ENCODE data around the gene OR6C76. TPM values are rescaled to one million over a fixed set of nuclear protein-coding genes. Genes with fewer than 3 reads are reported as not detected.
"Not testable (repeated sequence)": the region's sequence is repeated elsewhere in the genome, so short reads cannot be mapped to it uniquely, and the experiment has no call there.

Gene OR6C76
- not detected in 2 replicates for total RNA-seq (2014; rRNA removed; shearing (Covaris generic))

GRCh38 chr12:55425954-55426353 lies at the start of gene OR6C76:
TSS of gene OR6C76 (plus strand) at chr12:55426254. CDS start at chr12:55426254, 0 bp downstream.
- no peak for DNase-seq (ENCODE audit: low read depth)

- DNase-seq (ENCODE audit: low read depth): no peak
These were observed 40.2 kb upstream of the OR6C76 start for GRCh38 chr12:55385891-55386290.

- DNase-seq (ENCODE audit: low read depth): no peak
These were observed 33.8 kb upstream of the OR6C76 start for GRCh38 chr12:55392032-55392795.

GRCh38 chr12:55396326-55396725 lies 29.7 kb upstream of the OR6C76 start:
- DNase-seq (ENCODE audit: low read depth): no peak

- DNase-seq (ENCODE audit: low read depth): no peak
These were observed 25.8 kb upstream of the OR6C76 start, which contains the start of gene OR6C65 for GRCh38 chr12:55400229-55400628. TSS of gene OR6C65 (plus strand) at chr12:55400529. CDS start at chr12:55400529, 0 bp downstream.

- DNase-seq (ENCODE audit: low read depth): no peak
These were observed 18.2 kb upstream of the OR6C76 start for GRCh38 chr12:55407866-55408265.

GRCh38 chr12:55409133-55409532 lies 16.9 kb upstream of the OR6C76 start:
- DNase-seq (ENCODE audit: low read depth): not testable (repeated sequence)

- DNase-seq (ENCODE audit: low read depth): not testable (repeated sequence)
These were observed 13.9 kb upstream of the OR6C76 start for GRCh38 chr12:55412138-55412537.

GRCh38 chr12:55413498-55414388 lies 12.3 kb upstream of the OR6C76 start:
- DNase-seq (ENCODE audit: low read depth): not testable (repeated sequence)

- DNase-seq (ENCODE audit: low read depth): not testable (repeated sequence)
These were observed 11.6 kb upstream of the OR6C76 start for GRCh38 chr12:55414396-55414823.

- DNase-seq (ENCODE audit: low read depth): not testable (repeated sequence)
These were observed 11.2 kb upstream of the OR6C76 start for GRCh38 chr12:55414889-55415288.

- DNase-seq (ENCODE audit: low read depth): no peak
These were observed 9.1 kb upstream of the OR6C76 start for GRCh38 chr12:55416961-55417360.

- no peak for DNase-seq (ENCODE audit: low read depth)
These were observed 5.6 kb upstream of the OR6C76 start for GRCh38 chr12:55420307-55420962.

GRCh38 chr12:55428331-55429243 lies 2.5 kb downstream of the OR6C76 start:
- DNase-seq (ENCODE audit: low read depth): no peak

GRCh38 chr12:55441233-55441632 lies 15.2 kb downstream of the OR6C76 start:
- not testable (repeated sequence) for DNase-seq (ENCODE audit: low read depth)

GRCh38 chr12:55443776-55444175 lies 17.7 kb downstream of the OR6C76 start, which contains the start of gene OR6C2:
TSS of gene OR6C2 (plus strand) at chr12:55444076. CDS start at chr12:55452214, 8,138 bp downstream.
- no peak for DNase-seq (ENCODE audit: low read depth)

GRCh38 chr12:55445357-55445756 lies 19.3 kb downstream of the OR6C76 start:
- no peak for DNase-seq (ENCODE audit: low read depth)

GRCh38 chr12:55446326-55446725 lies 20.3 kb downstream of the OR6C76 start:
- no peak for DNase-seq (ENCODE audit: low read depth)

GRCh38 chr12:55448825-55449224 lies 22.8 kb downstream of the OR6C76 start:
- DNase-seq (ENCODE audit: low read depth): no peak

GRCh38 chr12:55464926-55465325 lies 38.9 kb downstream of the OR6C76 start:
- DNase-seq (ENCODE audit: low read depth): not testable (repeated sequence)

GRCh38 chr12:55467836-55468235 lies 41.8 kb downstream of the OR6C76 start:
- no peak for DNase-seq (ENCODE audit: low read depth)
